GM23338 (cell line): ENCODE measurements around the gene PRM3. TPM values are rescaled to one million over a fixed set of nuclear protein-coding genes. Genes with fewer than 3 reads are reported as not detected.

ENCODE experiments used
- ATAC-seq: fragments of 200-7000 bp; cut with Tn5 transposase; 3 replicates; pipeline ENCODE4 v1.9.1; 2020
- DNase-seq: peaks from one replicate; pipeline ENCODE4 v3.0.0-alpha.2; 2015; ENCODE audit warnings: low spot score
- H2AFZ ChIP-seq: fragments of 200-600 bp; sonication (generic); 2 replicates; pipeline ENCODE4 v1.8.0; 2016; ENCODE audit warnings: antibody characterized with exemption, mild to moderate bottlenecking, moderate library complexity
- H3F3A ChIP-seq: fragments of 200-600 bp; sonication (generic); replicated peaks from 2 replicates; pipeline ENCODE4 v1.8.0; 2017; ENCODE audit warnings: antibody characterized with exemption, mixed run types, low read depth
- H3K27ac ChIP-seq: fragments of 200-600 bp; sonication (generic); 2 replicates; pipeline ENCODE4 v1.6.1; 2016; ENCODE audit warnings: low read depth
- H3K27me3 ChIP-seq: fragments of 200-600 bp; sonication (generic); 2 replicates; pipeline ENCODE4 v1.8.0; 2016; ENCODE audit warnings: mild to moderate bottlenecking, mixed run types, moderate library complexity; ENCODE audit not compliant: insufficient read depth
- H3K36me3 ChIP-seq: fragments of 200-600 bp; sonication (generic); 2 replicates; pipeline ENCODE4 v1.8.0; 2016; ENCODE audit warnings: mild to moderate bottlenecking; ENCODE audit not compliant: insufficient read depth
- H3K4me1 ChIP-seq: fragments of 200-600 bp; sonication (generic); 2 replicates; pipeline ENCODE4 v1.8.0; 2016; ENCODE audit warnings: mild to moderate bottlenecking, moderate library complexity; ENCODE audit not compliant: insufficient read depth
- H3K4me2 ChIP-seq: fragments of 200-600 bp; sonication (generic); 2 replicates; pipeline ENCODE4 v1.7.1; 2017; ENCODE audit warnings: mixed run types
- H3K4me3 ChIP-seq: fragments of 200-600 bp; sonication (generic); 2 replicates; pipeline ENCODE4 v1.6.1; 2016; ENCODE audit warnings: mixed run types
- H3K79me2 ChIP-seq: fragments of 200-600 bp; sonication (generic); replicated peaks from 2 replicates; pipeline ENCODE4 v1.8.0; 2017; ENCODE audit warnings: mild to moderate bottlenecking; ENCODE audit not compliant: insufficient read depth
- H3K9me2 ChIP-seq: fragments of 200-600 bp; sonication (generic); 2 replicates; pipeline ENCODE4 v1.8.0; 2017; ENCODE audit not compliant: insufficient read depth
- H4K20me1 ChIP-seq: fragments of 200-600 bp; sonication (generic); replicated peaks from 2 replicates; pipeline ENCODE4 v1.8.0; 2017; ENCODE audit warnings: mild to moderate bottlenecking; ENCODE audit not compliant: insufficient read depth
- H3K27ac Mint-ChIP-seq: 2 replicates; pipeline ENCODE4 v1.8.0; 2020; ENCODE audit warnings: inconsistent platforms, mild to moderate bottlenecking, moderate library complexity, mixed read lengths
- H3K27me3 Mint-ChIP-seq: 3 replicates; pipeline ENCODE4 v1.8.0; 2022; ENCODE audit warnings: low read depth, mild to moderate bottlenecking, moderate library complexity, mixed read lengths, inconsistent platforms; ENCODE audit not compliant: insufficient read depth, poor library complexity
- H3K36me3 Mint-ChIP-seq: 3 replicates; pipeline ENCODE4 v1.8.0; 2021; ENCODE audit warnings: low read depth, mild to moderate bottlenecking, inconsistent platforms, moderate library complexity, mixed read lengths
- H3K4me1 Mint-ChIP-seq: 3 replicates; pipeline ENCODE4 v1.8.0; 2020; ENCODE audit warnings: mild to moderate bottlenecking, inconsistent platforms, mixed read lengths
- H3K4me3 Mint-ChIP-seq: 3 replicates; pipeline ENCODE4 v1.8.0; 2021; ENCODE audit warnings: moderate library complexity, mild to moderate bottlenecking, inconsistent platforms, mixed read lengths
- H3K9me3 Mint-ChIP-seq: 3 replicates; pipeline ENCODE4 v1.8.0; 2020; ENCODE audit warnings: moderate library complexity, mild to moderate bottlenecking, inconsistent platforms, mixed read lengths
- CREB1 ChIP-seq: fragments of 250-450 bp; sonication (Bioruptor Pico); IDR thresholded peaks from 2 replicates; pipeline ENCODE4 v1.5.0; 2020; ENCODE audit warnings: low read depth, mild to moderate bottlenecking, moderate library complexity
- EZH2 ChIP-seq: fragments of 200-600 bp; sonication (generic); IDR thresholded peaks from one replicate; pipeline ENCODE4 v1.8.0; 2017; ENCODE audit warnings: antibody characterized with exemption, mild to moderate bottlenecking, low read depth; ENCODE audit not compliant: unreplicated experiment
- JUNB ChIP-seq: IDR thresholded peaks from one replicate; pipeline ENCODE4 v1.6.1; 2016; ENCODE audit warnings: antibody characterized with exemption; ENCODE audit not compliant: unreplicated experiment
- NANOG ChIP-seq: IDR thresholded peaks from 2 replicates; pipeline ENCODE4 v1.6.1; 2016; ENCODE audit warnings: antibody characterized with exemption, borderline replicate concordance
- POLR2AphosphoS5 ChIP-seq: IDR thresholded peaks from 2 replicates; pipeline ENCODE4 v1.6.1; 2016; ENCODE audit warnings: antibody characterized with exemption, low read depth
- STAT1 ChIP-seq: IDR thresholded peaks from one replicate; pipeline ENCODE4 v1.6.1; 2016; ENCODE audit warnings: antibody characterized with exemption; ENCODE audit not compliant: unreplicated experiment
- ZNF331 ChIP-seq: fragments of 250-450 bp; sonication (Bioruptor Pico); IDR thresholded peaks from 2 replicates; pipeline ENCODE4 v1.5.0; 2020; ENCODE audit warnings: low read depth, mild to moderate bottlenecking, moderate library complexity
- polyA plus RNA-seq: library from polyadenylated mRNA; unstranded; fragments of >200 nt; fragmentation: Nextera tagmentation; extraction: Ambion mirVana; gene quantifications from 2 replicates; pipeline ENCODE4 v1.2.1, GENCODE V29; 2016
- total RNA-seq: library from RNA; depleted of rRNA; stranded (reverse); fragments of >200 nt; shearing (Covaris generic); gene quantifications from 2 replicates; pipeline ENCODE4 v1.2.3, GENCODE V29; 2014
- TF ChIP-seq, protein P1 (sequence below): IDR thresholded peaks from one replicate; pipeline ENCODE4 v1.6.1; 2018; ENCODE audit warnings: antibody characterized with exemption; ENCODE audit not compliant: unreplicated experiment
- TF ChIP-seq, protein P2 (sequence below): IDR thresholded peaks from 2 replicates; pipeline ENCODE4 v1.6.1; 2016; ENCODE audit warnings: antibody characterized with exemption

The PRM3 gene
- total and polyA plus RNA-seq, 2 experiments from 2014 or later: not detected

- Histone ChIP-seq H3K4me2 (0 out of 2 replicates have a peak overlapping the region, but pooled peaks have one; percentile 29), H2AFZ (peak overlapping the region; percentile 90; the same call in 1 of the 2 replicates), H4K20me1 (no peaks in the 10 kb centered on the region), H3K79me2 (no peaks in the 10 kb centered on the region), H3K4me1 (no peaks in the 10 kb centered on the region; the same call in 1 of the 2 replicates), H3K9me2 (no peaks in the 10 kb centered on the region), H3K27me3 (no peaks in the 10 kb centered on the region), H3F3A (no peaks in the 10 kb centered on the region), H3K4me3 (no peak overlapping the region), H3K27ac (peak overlapping the region; percentile 55; the same call in 1 of the 2 replicates), H3K36me3 (no peaks in the 10 kb centered on the region)
- H3K4me1 Mint-ChIP-seq: peaks cover 3% of the 10 kb centered on the region; the same call in 1 of the 3 replicates
- H3K27me3 Mint-ChIP-seq: peaks cover 7% of the 10 kb centered on the region
- TF ChIP-seq, protein P1, sequence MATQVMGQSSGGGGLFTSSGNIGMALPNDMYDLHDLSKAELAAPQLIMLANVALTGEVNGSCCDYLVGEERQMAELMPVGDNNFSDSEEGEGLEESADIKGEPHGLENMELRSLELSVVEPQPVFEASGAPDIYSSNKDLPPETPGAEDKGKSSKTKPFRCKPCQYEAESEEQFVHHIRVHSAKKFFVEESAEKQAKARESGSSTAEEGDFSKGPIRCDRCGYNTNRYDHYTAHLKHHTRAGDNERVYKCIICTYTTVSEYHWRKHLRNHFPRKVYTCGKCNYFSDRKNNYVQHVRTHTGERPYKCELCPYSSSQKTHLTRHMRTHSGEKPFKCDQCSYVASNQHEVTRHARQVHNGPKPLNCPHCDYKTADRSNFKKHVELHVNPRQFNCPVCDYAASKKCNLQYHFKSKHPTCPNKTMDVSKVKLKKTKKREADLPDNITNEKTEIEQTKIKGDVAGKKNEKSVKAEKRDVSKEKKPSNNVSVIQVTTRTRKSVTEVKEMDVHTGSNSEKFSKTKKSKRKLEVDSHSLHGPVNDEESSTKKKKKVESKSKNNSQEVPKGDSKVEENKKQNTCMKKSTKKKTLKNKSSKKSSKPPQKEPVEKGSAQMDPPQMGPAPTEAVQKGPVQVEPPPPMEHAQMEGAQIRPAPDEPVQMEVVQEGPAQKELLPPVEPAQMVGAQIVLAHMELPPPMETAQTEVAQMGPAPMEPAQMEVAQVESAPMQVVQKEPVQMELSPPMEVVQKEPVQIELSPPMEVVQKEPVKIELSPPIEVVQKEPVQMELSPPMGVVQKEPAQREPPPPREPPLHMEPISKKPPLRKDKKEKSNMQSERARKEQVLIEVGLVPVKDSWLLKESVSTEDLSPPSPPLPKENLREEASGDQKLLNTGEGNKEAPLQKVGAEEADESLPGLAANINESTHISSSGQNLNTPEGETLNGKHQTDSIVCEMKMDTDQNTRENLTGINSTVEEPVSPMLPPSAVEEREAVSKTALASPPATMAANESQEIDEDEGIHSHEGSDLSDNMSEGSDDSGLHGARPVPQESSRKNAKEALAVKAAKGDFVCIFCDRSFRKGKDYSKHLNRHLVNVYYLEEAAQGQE: no peak
- TF ChIP-seq, protein P2, sequence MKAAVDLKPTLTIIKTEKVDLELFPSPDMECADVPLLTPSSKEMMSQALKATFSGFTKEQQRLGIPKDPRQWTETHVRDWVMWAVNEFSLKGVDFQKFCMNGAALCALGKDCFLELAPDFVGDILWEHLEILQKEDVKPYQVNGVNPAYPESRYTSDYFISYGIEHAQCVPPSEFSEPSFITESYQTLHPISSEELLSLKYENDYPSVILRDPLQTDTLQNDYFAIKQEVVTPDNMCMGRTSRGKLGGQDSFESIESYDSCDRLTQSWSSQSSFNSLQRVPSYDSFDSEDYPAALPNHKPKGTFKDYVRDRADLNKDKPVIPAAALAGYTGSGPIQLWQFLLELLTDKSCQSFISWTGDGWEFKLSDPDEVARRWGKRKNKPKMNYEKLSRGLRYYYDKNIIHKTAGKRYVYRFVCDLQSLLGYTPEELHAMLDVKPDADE: no peak
- no peak for TF ChIP-seq EZH2
- H3K9me3 Mint-ChIP-seq: no peaks in the 10 kb centered on the region
- DNase-seq (peak; percentile 62), ATAC-seq (peak; percentile 58)
- H3K36me3 Mint-ChIP-seq: no peaks in the 10 kb centered on the region
- no peak overlapping the region for H3K27ac Mint-ChIP-seq
- H3K4me3 Mint-ChIP-seq: no peak overlapping the region
Measured at GRCh38 chr16:11240636-11241473, 32.6 kb downstream of the PRM3 start.

DNA sequence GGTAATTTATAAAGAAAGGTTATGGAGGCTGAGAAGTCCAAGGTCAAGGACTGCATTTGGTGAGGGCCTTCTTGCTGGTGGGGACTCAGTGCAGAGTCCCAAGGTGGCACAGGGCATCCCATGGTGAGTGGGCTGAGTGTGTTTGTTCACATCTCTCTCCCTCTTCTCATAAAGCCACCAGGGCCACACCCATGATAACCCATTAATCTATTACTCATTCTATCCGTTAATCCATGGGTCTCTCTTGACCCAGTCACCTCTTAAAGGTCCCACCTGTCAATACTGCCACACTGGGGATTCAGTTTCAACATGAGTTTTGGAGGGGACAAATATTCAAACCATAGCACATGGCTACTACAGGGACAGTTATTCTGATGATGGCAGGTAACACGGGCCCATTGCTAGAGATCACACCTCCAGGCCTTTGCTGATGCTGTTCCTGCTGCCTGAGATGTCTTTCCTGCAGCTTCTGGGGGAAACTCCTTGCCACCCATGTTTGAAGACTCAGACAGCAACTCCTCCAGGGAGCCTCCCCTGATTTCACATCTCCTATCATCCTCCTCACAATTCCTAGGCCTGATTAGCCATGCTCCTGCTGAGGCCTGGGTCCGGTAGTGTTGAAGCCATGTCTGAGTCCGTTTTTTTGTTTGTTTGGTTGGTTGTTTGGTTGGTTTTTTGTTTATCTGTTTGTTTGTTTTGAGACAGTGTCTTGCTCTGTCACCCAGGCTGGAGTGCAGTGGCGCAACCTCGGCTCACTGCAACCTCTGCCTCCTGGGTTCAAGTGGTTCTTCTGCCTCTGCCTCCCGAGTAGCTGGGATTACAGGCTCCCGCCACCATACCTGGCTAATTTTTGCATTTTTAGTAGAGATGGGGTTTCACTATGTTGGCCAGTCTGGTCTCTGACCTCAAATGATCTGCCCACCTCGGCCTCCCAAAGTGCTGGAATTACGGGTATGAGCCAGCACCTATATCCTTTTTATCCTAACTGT, 33.5 kb downstream of the PRM3 start:
- Histone ChIP-seq H3K9me2 (no peaks in the 10 kb centered on the region), H3K79me2 (no peaks in the 10 kb centered on the region), H2AFZ (peak overlapping the region; percentile 90; the same call in 1 of the 2 replicates), H3K36me3 (no peaks in the 10 kb centered on the region), H3K27ac (peak overlapping the region; percentile 55; the same call in 1 of the 2 replicates), H3K4me2 (no peak overlapping the region), H3K27me3 (no peaks in the 10 kb centered on the region), H3K4me3 (no peak overlapping the region), H3F3A (no peaks in the 10 kb centered on the region), H3K4me1 (no peaks in the 10 kb centered on the region; the same call in 1 of the 2 replicates), H4K20me1 (no peaks in the 10 kb centered on the region)
- DNase-seq: no peak
- Mint-ChIP-seq H3K9me3 (no peaks in the 10 kb centered on the region), H3K36me3 (no peaks in the 10 kb centered on the region), H3K27ac (no peak overlapping the region), H3K27me3 (peaks cover 4% of the 10 kb centered on the region), H3K4me3 (no peak overlapping the region), H3K4me1 (peaks cover 3% of the 10 kb centered on the region; the same call in 1 of the 3 replicates)
- ATAC-seq: no peak
- TF ChIP-seq STAT1 (no peak), CREB1 (no peak), JUNB (no peak), POLR2AphosphoS5 (no peak), NANOG (no peak), EZH2 (no peak), ZNF331 (CRISPR knock-in tag) (no peak)
- TF ChIP-seq, protein P2: no peak
- TF ChIP-seq, protein P1: no peak
